Psoas muscle (tissue), 8 donors: ENCODE measurements around the gene MLLT1. TPM values are rescaled to one million over a fixed set of nuclear protein-coding genes. Genes with fewer than 3 reads are reported as not detected.
A peak's percentile ranks its signal among the peaks of the same experiment; 100 is the strongest.

Experiments used
- ATAC-seq, 4 donors: fragments of 200-7000 bp; cut with Tn5 transposase; one replicate each; pipeline ENCODE4 v1.9.1; 2020; ENCODE audit warnings: moderate library complexity in 3 of 4, mild to moderate bottlenecking in 2 of 4
- DNase-seq, 2 donors: peaks; one replicate each; pipeline ENCODE4 v3.0.0-alpha.2; 2020
- H3K27ac ChIP-seq: fragments of 200-600 bp; one replicate; pipeline ENCODE4 v1.8.0; 2022
- H3K27me3 ChIP-seq, 3 donors: fragments of 200-600 bp in 1 of 3; one replicate each; pipeline versions ENCODE4 v1.6.1 to v1.8.0; 2013 to 2022; ENCODE audit warnings: low read length in 2 of 3, mild to moderate bottlenecking in 2 of 3, moderate library complexity in 1 of 3; ENCODE audit not compliant: insufficient read depth in 3 of 3
- H3K36me3 ChIP-seq, 2 donors: fragments of 200-600 bp in 1 of 2; one replicate each; pipeline versions ENCODE4 v1.6.1 to v1.8.0; 2013 to 2022; ENCODE audit warnings: low read depth in 1 of 2, mild to moderate bottlenecking in 1 of 2, moderate library complexity in 1 of 2; ENCODE audit not compliant: insufficient read depth in 1 of 2
- H3K4me1 ChIP-seq: fragments of 200-600 bp; one replicate; pipeline ENCODE4 v1.8.0; 2022
- H3K4me3 ChIP-seq: fragments of 200-600 bp; one replicate; pipeline ENCODE4 v1.8.0; 2022; ENCODE audit warnings: mild to moderate bottlenecking
- H3K9me3 ChIP-seq: fragments of 200-600 bp; one replicate; pipeline ENCODE4 v1.8.0; 2022
- WGBS, 3 donors: extraction: QIAGEN DNeasy Blood & Tissue Kit; methylation state at CpG; one replicate each; pipeline versions ENCODE4 v1.1.6 to v1.1.7; 2013; 5-methylcytosine and 5-hydroxymethylcytosine counted together
- intact Hi-C, 2 donors: fragments of 100-400 bp; cut with DNase I; formaldehyde crosslinking; loops; one replicate each; pipeline versions ENCODE4 v1.11.0 to v1.14.2; 2022
- polyA plus RNA-seq, 3 donors: library from polyadenylated mRNA; stranded (reverse); fragments of 200-250 nt; gene quantifications; one replicate each; pipeline ENCODE4 v1.2.3, GENCODE V29; 2013
- total RNA-seq, 4 donors: library from RNA; stranded (reverse); fragmentation: NEBNext Ultra II Directional in 2 of 4; extraction: Animal tissue kit (Norgen Biotek cat#: 25700) in 2 of 4; gene quantifications; one replicate each; pipeline versions ENCODE4 v1.2.1 to v1.2.4, GENCODE V29; 2021 to 2023
- TF ChIP-seq, protein P1 (sequence below): fragments of 200-600 bp; IDR thresholded peaks from one replicate; pipeline ENCODE4 v1.8.0; 2022; ENCODE audit warnings: antibody characterized with exemption
- donor health status: healthy with polysubstance abuse.
- donor health status: DM: no; HTN: no; CAD: no; lungs with moderate emphysema.
- donor health status: Bipolar disorder and iron deficiency.
- donor health status: healthy.
- donor health status: DM: yes; HTN: yes; CAD: no.
- donor health status: DM: no; HTN: no; CAD: no.
- donor health status: DM: no; HTN: no; CAD: no.
- donor health status: DM: yes; HTN: yes; CAD: no.

MLLT1 gene
- total and polyA plus RNA-seq, 7 donors = 24.2 to 51.7 (median 35.8) TPM

DNA sequence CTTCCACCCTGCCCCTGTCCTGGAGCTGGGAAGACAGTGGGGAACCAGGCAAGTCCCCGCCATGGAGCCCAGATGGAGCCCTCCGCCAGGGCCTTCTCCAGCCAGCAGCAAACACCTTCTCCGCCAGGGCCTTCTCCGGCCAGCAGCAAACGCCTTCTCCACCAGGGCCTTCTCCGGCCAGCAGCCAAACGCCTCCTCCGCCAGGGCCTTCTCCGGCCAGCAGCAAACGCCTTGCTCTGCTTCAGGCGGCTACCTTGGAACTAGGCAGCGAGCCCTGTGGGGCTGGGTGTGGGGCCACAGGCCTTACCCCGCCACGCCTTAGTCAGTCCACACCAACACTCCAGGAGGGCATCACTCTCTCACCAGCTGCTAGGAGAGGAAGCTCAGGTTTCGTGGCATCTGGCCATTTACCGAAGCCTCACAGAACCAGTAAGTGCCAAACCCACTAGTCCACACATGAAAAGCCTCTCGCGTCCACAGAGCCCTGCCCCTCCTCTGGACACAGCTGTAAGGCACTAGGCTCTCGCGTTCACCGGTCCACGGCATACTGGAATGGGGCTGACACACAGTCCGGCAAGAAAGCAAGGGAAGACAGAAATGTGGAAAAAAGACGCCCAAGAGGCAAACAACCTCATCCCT is 41.0 kb downstream of the MLLT1 start:
- 10 to 22% (median 15%) methylated on average over 24 of the region's 24 CpGs for WGBS, 3 donors
- Histone ChIP-seq H3K36me3 (no peaks in the 10 kb centered on the region), H3K9me3 (no peaks in the 10 kb centered on the region), H3K4me1 (peaks cover 77% of the 10 kb centered on the region), H3K27me3 (no peaks in the 10 kb centered on the region), H3K4me3 (peak overlapping the region; percentile 26), H3K27ac (peak overlapping the region; percentile 92)
- ATAC-seq = peak; percentile 76 to 89 (median 82)
- DNase-seq = peak; percentile 74 to 88
- intact Hi-C loops = loop anchor here in 1 of 2 donors (2.0 kb wide), 1 partner anchor 34 kb away; no protein-coding TSS in a partner anchor
- TF ChIP-seq, protein P1, sequence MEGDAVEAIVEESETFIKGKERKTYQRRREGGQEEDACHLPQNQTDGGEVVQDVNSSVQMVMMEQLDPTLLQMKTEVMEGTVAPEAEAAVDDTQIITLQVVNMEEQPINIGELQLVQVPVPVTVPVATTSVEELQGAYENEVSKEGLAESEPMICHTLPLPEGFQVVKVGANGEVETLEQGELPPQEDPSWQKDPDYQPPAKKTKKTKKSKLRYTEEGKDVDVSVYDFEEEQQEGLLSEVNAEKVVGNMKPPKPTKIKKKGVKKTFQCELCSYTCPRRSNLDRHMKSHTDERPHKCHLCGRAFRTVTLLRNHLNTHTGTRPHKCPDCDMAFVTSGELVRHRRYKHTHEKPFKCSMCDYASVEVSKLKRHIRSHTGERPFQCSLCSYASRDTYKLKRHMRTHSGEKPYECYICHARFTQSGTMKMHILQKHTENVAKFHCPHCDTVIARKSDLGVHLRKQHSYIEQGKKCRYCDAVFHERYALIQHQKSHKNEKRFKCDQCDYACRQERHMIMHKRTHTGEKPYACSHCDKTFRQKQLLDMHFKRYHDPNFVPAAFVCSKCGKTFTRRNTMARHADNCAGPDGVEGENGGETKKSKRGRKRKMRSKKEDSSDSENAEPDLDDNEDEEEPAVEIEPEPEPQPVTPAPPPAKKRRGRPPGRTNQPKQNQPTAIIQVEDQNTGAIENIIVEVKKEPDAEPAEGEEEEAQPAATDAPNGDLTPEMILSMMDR = no peak

DNA sequence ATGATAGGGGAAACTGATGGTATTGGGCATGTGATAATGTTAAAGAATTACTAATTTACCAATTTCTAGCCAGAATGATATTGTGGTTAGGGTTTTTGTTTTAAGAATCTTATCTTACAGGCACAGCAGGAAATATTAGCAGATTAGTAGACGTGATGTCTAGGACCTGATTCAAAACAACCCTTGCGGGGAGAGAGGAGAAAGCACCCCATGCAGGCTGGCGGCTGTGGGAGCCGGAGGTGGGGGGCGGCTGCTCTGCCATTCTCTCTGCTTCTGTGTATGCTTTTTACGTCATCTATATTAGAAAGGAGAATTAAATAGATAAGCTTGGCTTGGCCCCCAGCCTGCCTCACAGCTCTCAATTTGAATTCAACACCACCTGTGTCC is 41.5 kb downstream of the MLLT1 start:
- TF ChIP-seq, protein P1 = no peak
- H3K27ac ChIP-seq = peak overlapping the region; percentile 92
- H3K4me1 ChIP-seq = peaks cover 79% of the 10 kb centered on the region
- H3K27me3 ChIP-seq = no peaks in the 10 kb centered on the region
- WGBS, 3 donors = 57 to 72% (median 70%) methylated on average over 6 of the region's 6 CpGs
- H3K36me3 ChIP-seq = no peaks in the 10 kb centered on the region
- intact Hi-C loops = loop anchor here in 1 of 2 donors (2.0 kb wide), 1 partner anchor 35 kb away; no protein-coding TSS in a partner anchor
- H3K4me3 ChIP-seq = peak overlapping the region; percentile 26
- no peaks in the 10 kb centered on the region for H3K9me3 ChIP-seq
- ATAC-seq (no peak), DNase-seq (no peak)

DNA sequence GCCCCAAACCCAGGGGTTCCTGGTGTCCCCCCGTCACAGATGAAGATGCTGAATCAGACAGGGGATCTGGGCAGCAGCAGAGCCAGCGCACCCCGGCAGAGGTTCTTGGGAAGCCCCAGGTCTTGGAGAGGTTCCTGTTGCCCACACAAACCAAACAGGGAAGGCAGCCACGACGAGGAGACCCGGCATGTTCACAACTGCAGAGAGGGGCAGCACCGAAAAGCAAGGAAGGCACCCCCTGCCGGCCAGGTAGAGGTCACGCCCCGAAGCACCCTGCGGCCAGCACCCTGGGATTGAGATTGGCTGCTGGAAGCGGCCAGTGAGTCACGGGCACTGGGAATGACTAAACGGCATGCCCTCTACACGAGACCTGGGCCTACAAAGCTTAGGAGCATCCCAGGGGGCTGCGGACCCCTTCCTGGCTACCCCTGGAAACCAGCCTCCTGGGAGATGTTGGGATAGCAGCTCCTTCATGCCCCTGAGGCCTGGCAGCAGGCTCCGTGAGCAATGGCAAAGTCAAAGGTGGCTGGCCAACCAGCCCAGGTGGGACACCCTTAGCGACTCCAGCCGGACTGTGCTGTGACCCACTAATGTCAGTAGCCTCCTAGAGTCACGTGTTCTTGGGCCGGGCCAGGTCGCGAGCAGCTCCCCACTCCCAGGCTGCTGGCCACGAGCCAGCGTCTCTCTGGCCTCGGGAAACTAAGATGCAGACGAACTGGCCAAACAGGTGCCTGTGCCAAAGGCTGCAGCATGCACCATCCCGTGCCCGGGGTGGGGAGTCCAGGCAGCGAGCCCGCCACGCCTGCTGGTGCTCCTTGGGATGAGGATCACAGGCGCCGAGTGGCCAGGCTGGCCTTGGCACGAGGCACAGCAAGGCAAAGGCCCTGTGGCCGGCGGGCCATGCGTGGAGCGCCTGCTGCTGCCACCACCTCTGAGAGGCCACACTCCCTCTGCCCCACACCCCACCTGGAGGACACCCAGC is 43.2 kb downstream of the MLLT1 start:
- TF ChIP-seq, protein P1 = no peak
- ATAC-seq (no peak), DNase-seq (peak in 1 of 2 donors; percentile 57)
- Histone ChIP-seq H3K4me3 (no peak overlapping the region), H3K4me1 (peaks cover 79% of the 10 kb centered on the region), H3K9me3 (no peaks in the 10 kb centered on the region), H3K27ac (peak overlapping the region; percentile 46), H3K27me3 (no peaks in the 10 kb centered on the region), H3K36me3 (no peaks in the 10 kb centered on the region)
- intact Hi-C loops = no loop called here
- 57 to 68% (median 58%) methylated on average over 34 to 39 of the region's 39 CpGs for WGBS, 3 donors

DNA sequence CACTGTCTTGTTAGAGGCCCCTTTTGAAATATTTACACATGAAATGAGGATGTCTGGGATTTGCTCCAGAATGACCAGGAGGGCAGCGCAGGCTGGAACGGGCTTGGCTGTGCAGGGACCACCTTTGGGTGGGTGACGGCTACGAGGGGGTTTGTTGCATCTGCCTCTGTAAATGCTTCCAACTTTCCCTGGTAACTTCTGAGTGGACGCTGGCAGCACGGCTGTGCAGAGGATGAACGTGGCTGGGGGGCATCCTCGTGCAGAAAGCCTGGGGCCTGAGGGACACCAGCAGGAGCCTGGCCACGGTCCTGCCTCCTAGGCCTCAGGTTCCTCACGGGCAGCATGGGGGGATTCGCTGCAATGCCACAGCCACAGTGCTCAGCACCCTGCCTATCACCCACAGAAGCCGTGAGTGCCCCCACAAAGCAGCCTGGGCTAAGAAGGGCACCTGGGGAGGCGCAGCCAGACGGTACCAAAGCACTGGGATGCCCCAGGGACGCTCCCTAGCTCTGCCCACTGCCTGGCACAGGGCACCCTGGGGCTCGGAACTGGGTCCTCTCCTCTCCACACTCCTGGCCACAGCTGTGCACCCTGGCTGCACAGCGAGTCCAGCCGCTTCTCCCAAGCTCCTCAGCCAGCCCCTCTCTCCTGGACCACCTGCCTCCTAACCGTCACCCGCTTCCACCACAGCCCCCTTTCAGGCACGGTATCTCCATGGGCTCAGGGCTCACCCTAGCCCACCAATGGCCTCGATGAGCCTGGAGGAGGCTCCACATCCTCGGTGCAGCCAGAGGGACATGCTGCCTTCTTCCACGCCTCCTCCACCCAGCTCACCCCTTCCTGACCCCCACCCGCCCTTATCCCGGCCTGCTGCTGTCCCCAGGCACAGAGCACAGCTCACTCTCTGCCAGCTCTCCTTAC is 44.5 kb downstream of the MLLT1 start:
- Histone ChIP-seq H3K36me3 (peaks cover 0 to 2% of the 10 kb centered on the region in 2 donors), H3K27me3 (no peaks in the 10 kb centered on the region), H3K4me3 (no peak overlapping the region), H3K9me3 (no peaks in the 10 kb centered on the region), H3K4me1 (peaks cover 79% of the 10 kb centered on the region), H3K27ac (no peak overlapping the region)
- 76 to 83% (median 78%) methylated on average over 25 to 26 of the region's 26 CpGs for WGBS, 3 donors
- intact Hi-C loops = no loop called here
- TF ChIP-seq, protein P1 = no peak
- DNase-seq (no peak), ATAC-seq (no peak)
